HepG2 (cell line): ENCODE results near the gene TMCC1. TPM values are rescaled to one million over a fixed set of nuclear protein-coding genes. Genes with fewer than 3 reads are reported as not detected.
A peak's percentile ranks its signal among the peaks of the same experiment; 100 is the strongest.

Source experiments
- ATF7-NPFF ChIP-seq: sonication (generic); formaldehyde crosslinking; IDR thresholded peaks from 2 replicates; pipeline ENCODE4 v1.8.1; 2023; ENCODE audit warnings: mild to moderate bottlenecking, low read depth, missing genetic modification reagents, moderate library complexity
- DNMT3B ChIP-seq: conservative IDR thresholded peaks from 2 replicates; pipeline ENCODE4 v1.6.1; 2016; ENCODE audit warnings: missing biosample characterization, control low read depth
- FOXK2 ChIP-seq: fragments of 450-650 bp; IDR thresholded peaks from 2 replicates; pipeline ENCODE4 v1.6.1; 2016
- KAT8 ChIP-seq: IDR thresholded peaks from 2 replicates; pipeline ENCODE4 v1.6.1; 2016; ENCODE audit warnings: missing genetic modification reagents, missing compliant biosample characterization
- KLF11 ChIP-seq: IDR thresholded peaks from 2 replicates; pipeline ENCODE4 v1.6.1; 2016; ENCODE audit warnings: missing compliant biosample characterization
- KLF12 ChIP-seq: sonication (generic); formaldehyde crosslinking; IDR thresholded peaks from 2 replicates; pipeline ENCODE4 v1.4.0; 2020; ENCODE audit warnings: missing genetic modification reagents, borderline replicate concordance
- MAF1 ChIP-seq: sonication (generic); formaldehyde crosslinking; IDR thresholded peaks from 2 replicates; pipeline ENCODE4 v1.5.0; 2020; ENCODE audit warnings: missing genetic modification reagents, borderline replicate concordance
- STAT5B ChIP-seq: sonication (generic); formaldehyde crosslinking; IDR thresholded peaks from 2 replicates; pipeline ENCODE4 v1.4.0; 2020; ENCODE audit warnings: missing genetic modification reagents
- TIGD3 ChIP-seq: sonication (generic); formaldehyde crosslinking; IDR thresholded peaks from 2 replicates; pipeline ENCODE4 v1.5.1; 2020; ENCODE audit warnings: mild to moderate bottlenecking, missing genetic modification reagents, borderline replicate concordance
- ZC3H4 ChIP-seq: sonication (generic); formaldehyde crosslinking; IDR thresholded peaks from 2 replicates; pipeline ENCODE4 v1.4.0; 2020; ENCODE audit warnings: missing genetic modification reagents, borderline replicate concordance
- ZFP41 ChIP-seq: sonication (generic); formaldehyde crosslinking; IDR thresholded peaks from 2 replicates; pipeline ENCODE4 v1.4.0; 2020; ENCODE audit warnings: mild to moderate bottlenecking, missing genetic modification reagents, borderline replicate concordance
- ZFP62 ChIP-seq: sonication (generic); formaldehyde crosslinking; IDR thresholded peaks from 2 replicates; pipeline ENCODE4 v1.4.0; 2020; ENCODE audit warnings: missing genetic modification reagents
- ZKSCAN5 ChIP-seq: sonication (generic); formaldehyde crosslinking; IDR thresholded peaks from 2 replicates; pipeline ENCODE4 v1.5.1; 2020; ENCODE audit warnings: mild to moderate bottlenecking, missing genetic modification reagents
- ZNF12 ChIP-seq: sonication (generic); formaldehyde crosslinking; IDR thresholded peaks from 2 replicates; pipeline ENCODE4 v1.5.0; 2020; ENCODE audit warnings: missing genetic modification reagents
- ZNF20 ChIP-seq: sonication (generic); formaldehyde crosslinking; IDR thresholded peaks from 2 replicates; pipeline ENCODE4 v1.4.0; 2020; ENCODE audit warnings: mild to moderate bottlenecking, moderate library complexity, missing genetic modification reagents
- ZNF232 ChIP-seq: sonication (generic); formaldehyde crosslinking; IDR thresholded peaks from 2 replicates; pipeline ENCODE4 v1.4.0; 2020; ENCODE audit warnings: missing genetic modification reagents, borderline replicate concordance
- ZNF75D ChIP-seq: sonication (generic); formaldehyde crosslinking; IDR thresholded peaks from 2 replicates; pipeline ENCODE4 v1.8.1; 2023; ENCODE audit warnings: missing genetic modification reagents, mild to moderate bottlenecking, borderline replicate concordance
- ZNF850 ChIP-seq: sonication (generic); formaldehyde crosslinking; conservative IDR thresholded peaks from 2 replicates; pipeline ENCODE4 v1.9.0; 2021; ENCODE audit warnings: mild to moderate bottlenecking, missing genetic modification reagents
- polyA plus RNA-seq, 8 experiments: library from polyadenylated mRNA; depleted of rRNA in 3 of 8; stranded (reverse) in 7 of 8; unstranded in 1 of 8; fragments of >200 nt; fragmentation: Illumina TruSeq in 4 of 8; extraction: Trizol in 4 of 8; gene quantifications; 2 replicates each; pipeline versions ENCODE4 v1.2.1 to v1.2.3, GENCODE V29; 2011 to 2016; ENCODE audit warnings: low read depth in 4 of 8, missing spikeins in 1 of 8, mixed read lengths in 1 of 8; ENCODE audit not compliant: insufficient read depth in 1 of 8
- total RNA-seq, 5 experiments: library from RNA; depleted of rRNA; stranded (reverse); fragments of >200 nt; fragmentation: Illumina TruSeq; extraction: Trizol; gene quantifications; 2 replicates each; pipeline ENCODE4 v1.2.3, GENCODE V29; 2016; ENCODE audit warnings: low read depth in 1 of 5
- TF ChIP-seq, protein P1 (sequence below): sonication (generic); formaldehyde crosslinking; IDR thresholded peaks from 2 replicates; pipeline ENCODE4 v1.4.0; 2020; ENCODE audit warnings: mild to moderate bottlenecking, missing genetic modification reagents
- TF ChIP-seq, protein P2 (sequence below): sonication (generic); formaldehyde crosslinking; IDR thresholded peaks from 2 replicates; pipeline ENCODE4 v1.5.1; 2020; ENCODE audit warnings: missing genetic modification reagents, mild to moderate bottlenecking, borderline replicate concordance
- TF ChIP-seq, protein P3 (sequence below): sonication (generic); formaldehyde crosslinking; IDR thresholded peaks from 2 replicates; pipeline ENCODE4 v1.8.1; 2022; ENCODE audit warnings: mild to moderate bottlenecking, missing genetic modification reagents
- TF ChIP-seq, protein P4 (sequence below): sonication (generic); formaldehyde crosslinking; conservative IDR thresholded peaks from 2 replicates; pipeline ENCODE4 v1.8.0; 2022; ENCODE audit warnings: mild to moderate bottlenecking, moderate library complexity, missing genetic modification reagents

The TMCC1 gene
- total and polyA plus RNA-seq, 2 of the 13 experiments (the other 11 are each of a cell fraction or from before 2014, with no cell fraction given), result 12.1 to 264 TPM

DNA sequence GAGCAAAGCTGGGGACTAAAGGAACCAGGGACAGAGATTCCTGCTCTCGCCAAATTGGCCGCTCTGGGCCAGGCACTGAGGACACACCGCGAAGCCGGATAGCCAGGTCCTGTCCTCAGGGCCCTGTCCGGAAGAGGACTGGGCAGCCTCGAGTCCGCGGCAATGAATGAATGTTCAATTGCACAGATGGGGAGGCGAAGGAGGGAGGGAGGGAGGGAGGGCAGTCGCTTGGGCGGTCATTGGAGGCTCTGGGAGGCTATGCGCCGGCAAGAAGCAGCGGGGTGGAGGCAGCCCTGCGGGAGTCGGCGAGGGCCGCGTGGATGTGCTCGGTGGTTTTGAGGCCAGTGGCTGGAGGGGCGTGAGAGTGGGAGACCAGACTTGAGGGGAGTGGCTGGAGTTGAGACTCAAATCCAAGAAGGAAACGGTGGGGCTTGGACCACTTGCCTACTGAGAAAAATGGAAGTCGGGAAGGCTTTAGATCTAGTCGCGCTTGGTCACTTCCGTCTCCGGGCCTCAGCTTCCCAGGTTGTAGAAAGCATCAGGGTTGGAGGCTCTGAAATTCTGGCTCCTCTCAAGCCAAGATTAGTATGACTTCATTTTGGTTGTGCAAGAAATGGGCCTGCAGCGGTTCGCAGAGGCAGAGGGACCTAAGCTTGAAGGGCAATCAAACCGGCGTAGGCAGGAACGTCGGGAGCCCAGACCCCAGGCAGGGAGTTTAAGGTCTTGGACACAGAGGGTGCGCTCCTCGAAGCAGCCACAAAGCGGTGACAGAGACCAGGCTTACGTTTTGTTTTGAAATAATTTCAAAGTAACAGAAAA lies 266.0 kb downstream of the TMCC1 start (continued):
- TF ChIP-seq ZNF75D (CRISPR knock-in tag), result no peak
- TF ChIP-seq MAF1 (CRISPR knock-in tag), result no peak
- TF ChIP-seq ZNF850, result no peak
- TF ChIP-seq KLF11 (CRISPR knock-in tag), result no peak
- TF ChIP-seq ZNF232 (CRISPR knock-in tag), result no peak
- TF ChIP-seq, protein P1, sequence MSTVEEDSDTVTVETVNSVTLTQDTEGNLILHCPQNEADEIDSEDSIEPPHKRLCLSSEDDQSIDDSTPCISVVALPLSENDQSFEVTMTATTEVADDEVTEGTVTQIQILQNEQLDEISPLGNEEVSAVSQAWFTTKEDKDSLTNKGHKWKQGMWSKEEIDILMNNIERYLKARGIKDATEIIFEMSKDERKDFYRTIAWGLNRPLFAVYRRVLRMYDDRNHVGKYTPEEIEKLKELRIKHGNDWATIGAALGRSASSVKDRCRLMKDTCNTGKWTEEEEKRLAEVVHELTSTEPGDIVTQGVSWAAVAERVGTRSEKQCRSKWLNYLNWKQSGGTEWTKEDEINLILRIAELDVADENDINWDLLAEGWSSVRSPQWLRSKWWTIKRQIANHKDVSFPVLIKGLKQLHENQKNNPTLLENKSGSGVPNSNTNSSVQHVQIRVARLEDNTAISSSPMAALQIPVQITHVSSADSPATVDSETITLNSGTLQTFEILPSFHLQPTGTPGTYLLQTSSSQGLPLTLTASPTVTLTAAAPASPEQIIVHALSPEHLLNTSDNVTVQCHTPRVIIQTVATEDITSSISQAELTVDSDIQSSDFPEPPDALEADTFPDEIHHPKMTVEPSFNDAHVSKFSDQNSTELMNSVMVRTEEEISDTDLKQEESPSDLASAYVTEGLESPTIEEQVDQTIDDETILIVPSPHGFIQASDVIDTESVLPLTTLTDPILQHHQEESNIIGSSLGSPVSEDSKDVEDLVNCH (CRISPR knock-in tag), result no peak
- TF ChIP-seq, protein P2, sequence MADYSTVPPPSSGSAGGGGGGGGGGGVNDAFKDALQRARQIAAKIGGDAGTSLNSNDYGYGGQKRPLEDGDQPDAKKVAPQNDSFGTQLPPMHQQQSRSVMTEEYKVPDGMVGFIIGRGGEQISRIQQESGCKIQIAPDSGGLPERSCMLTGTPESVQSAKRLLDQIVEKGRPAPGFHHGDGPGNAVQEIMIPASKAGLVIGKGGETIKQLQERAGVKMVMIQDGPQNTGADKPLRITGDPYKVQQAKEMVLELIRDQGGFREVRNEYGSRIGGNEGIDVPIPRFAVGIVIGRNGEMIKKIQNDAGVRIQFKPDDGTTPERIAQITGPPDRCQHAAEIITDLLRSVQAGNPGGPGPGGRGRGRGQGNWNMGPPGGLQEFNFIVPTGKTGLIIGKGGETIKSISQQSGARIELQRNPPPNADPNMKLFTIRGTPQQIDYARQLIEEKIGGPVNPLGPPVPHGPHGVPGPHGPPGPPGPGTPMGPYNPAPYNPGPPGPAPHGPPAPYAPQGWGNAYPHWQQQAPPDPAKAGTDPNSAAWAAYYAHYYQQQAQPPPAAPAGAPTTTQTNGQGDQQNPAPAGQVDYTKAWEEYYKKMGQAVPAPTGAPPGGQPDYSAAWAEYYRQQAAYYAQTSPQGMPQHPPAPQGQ, result no peak
- TF ChIP-seq ZNF20 (CRISPR knock-in tag), result no peak
- TF ChIP-seq TIGD3 (CRISPR knock-in tag), result no peak
- no peak for TF ChIP-seq DNMT3B (CRISPR knock-in tag)
- TF ChIP-seq, protein P3, sequence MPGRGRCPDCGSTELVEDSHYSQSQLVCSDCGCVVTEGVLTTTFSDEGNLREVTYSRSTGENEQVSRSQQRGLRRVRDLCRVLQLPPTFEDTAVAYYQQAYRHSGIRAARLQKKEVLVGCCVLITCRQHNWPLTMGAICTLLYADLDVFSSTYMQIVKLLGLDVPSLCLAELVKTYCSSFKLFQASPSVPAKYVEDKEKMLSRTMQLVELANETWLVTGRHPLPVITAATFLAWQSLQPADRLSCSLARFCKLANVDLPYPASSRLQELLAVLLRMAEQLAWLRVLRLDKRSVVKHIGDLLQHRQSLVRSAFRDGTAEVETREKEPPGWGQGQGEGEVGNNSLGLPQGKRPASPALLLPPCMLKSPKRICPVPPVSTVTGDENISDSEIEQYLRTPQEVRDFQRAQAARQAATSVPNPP (CRISPR knock-in tag), result no peak
- TF ChIP-seq ATF7-NPFF (CRISPR knock-in tag), result no peak
- TF ChIP-seq ZKSCAN5 (CRISPR knock-in tag), result no peak
- TF ChIP-seq KAT8 (CRISPR knock-in tag), result peak; percentile 53; the same call in 1 of the 2 replicates
- TF ChIP-seq ZC3H4 (CRISPR knock-in tag), result peak; percentile 91; the same call in 1 of the 2 replicates
- no peak for TF ChIP-seq ZNF12 (CRISPR knock-in tag)
- TF ChIP-seq ZFP62 (CRISPR knock-in tag), result no peak
- no peak for TF ChIP-seq ZFP41 (CRISPR knock-in tag)
- no peak for TF ChIP-seq KLF12 (CRISPR knock-in tag)
- TF ChIP-seq, protein P4, sequence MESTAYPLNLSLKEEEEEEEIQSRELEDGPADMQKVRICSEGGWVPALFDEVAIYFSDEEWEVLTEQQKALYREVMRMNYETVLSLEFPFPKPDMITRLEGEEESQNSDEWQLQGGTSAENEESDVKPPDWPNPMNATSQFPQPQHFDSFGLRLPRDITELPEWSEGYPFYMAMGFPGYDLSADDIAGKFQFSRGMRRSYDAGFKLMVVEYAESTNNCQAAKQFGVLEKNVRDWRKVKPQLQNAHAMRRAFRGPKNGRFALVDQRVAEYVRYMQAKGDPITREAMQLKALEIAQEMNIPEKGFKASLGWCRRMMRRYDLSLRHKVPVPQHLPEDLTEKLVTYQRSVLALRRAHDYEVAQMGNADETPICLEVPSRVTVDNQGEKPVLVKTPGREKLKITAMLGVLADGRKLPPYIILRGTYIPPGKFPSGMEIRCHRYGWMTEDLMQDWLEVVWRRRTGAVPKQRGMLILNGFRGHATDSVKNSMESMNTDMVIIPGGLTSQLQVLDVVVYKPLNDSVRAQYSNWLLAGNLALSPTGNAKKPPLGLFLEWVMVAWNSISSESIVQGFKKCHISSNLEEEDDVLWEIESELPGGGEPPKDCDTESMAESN (CRISPR knock-in tag), result no peak; the same call in 1 of the 2 replicates
- no peak for TF ChIP-seq FOXK2
- no peak for TF ChIP-seq STAT5B (CRISPR knock-in tag)
